D721Med (cell line): ENCODE data around the gene GAS2.

Source experiments
- DNase-seq: peaks from one replicate; pipeline ENCODE4 v3.0.0; 2011; ENCODE audit warnings: low spot score; ENCODE audit not compliant: insufficient read length
- FAIRE-seq: peaks from 2 replicates; lab custom pipeline; 2011; peaks lifted over from hg19 to GRCh38; lab: Jason Lieb, UNC
- CTCF ChIP-seq: IDR thresholded peaks from 2 replicates; pipeline ENCODE4 v1.5.1; 2012; ENCODE audit warnings: mild to moderate bottlenecking, control low read depth; ENCODE audit not compliant: insufficient read depth; ENCODE audit errors: missing control alignments

GAS2 gene

GRCh38 chr11:22785251-22785650 is 118.8 kb downstream of the GAS2 start:
- TF ChIP-seq CTCF: no peak
- DNase-seq (no peak), FAIRE-seq (no peak)

DNA sequence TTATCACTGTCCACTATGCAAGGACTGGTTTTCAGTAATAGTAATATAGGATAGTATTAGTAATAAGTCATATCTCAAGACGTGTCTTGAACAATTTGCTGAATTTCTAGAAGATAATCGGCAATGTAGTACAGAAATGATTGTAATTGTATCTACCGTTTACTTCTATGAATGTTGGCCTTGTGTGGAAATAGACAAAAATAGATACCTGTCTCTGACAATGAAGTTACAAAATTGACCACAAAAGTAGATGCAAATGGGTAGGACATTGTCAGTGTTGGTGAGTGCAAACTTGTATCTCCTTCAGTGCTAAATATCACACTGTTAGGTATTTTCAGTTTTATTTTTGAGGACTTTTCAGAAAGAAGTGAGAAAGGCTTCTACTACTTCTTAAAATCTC is 120.1 kb downstream of the GAS2 start:
- no peak for TF ChIP-seq CTCF
- DNase-seq: no peak
- FAIRE-seq: no peak

DNA sequence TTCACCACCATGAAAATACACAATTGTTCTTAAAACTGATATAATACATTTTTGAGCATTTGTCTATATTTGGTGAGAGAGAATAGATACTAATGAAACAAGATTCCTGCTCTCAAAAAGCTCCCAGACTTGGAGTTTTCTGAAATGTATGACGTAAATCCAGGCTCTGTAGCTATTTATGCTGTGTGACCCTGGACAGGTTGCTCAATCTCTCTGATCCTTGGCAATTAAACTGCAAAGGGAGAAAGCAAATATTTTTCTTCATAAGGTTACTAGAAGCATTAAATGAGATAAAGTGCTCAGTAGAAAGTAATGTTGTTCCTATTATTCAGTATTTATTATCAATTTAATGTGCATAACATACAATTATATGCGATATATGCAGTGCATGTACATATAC is 120.6 kb downstream of the GAS2 start:
- DNase-seq (no peak), FAIRE-seq (peak; percentile 11)
- TF ChIP-seq CTCF: no peak

DNA sequence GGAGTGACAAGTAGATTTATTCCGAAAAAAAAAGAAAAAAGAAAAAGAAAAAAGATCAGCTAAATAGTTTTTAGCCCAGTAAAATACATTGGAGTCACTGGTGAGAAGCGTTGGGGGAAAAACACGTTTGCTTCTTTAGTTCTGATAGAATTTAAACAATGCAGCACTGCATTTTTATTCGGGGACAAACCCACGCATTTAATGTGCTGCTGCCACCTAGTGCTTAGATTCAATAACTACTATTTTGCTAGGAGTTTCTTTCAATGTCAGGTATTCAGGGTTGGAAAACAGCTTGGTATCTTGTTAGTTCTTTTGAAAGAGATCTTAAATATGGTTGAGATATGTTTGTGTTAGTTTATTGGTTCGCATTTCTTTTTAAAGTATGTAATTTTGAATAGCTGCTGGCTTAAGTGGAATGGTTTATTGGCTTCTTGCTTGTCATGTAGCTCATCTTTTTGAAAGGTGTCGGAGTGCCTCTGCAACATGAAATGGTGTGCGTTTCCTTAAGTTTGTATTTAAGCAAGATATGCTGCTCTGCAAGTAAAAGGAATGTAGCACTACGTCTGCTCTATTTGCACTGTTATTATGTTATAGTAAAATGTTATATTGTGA is 121.2 kb downstream of the GAS2 start:
- no peak for DNase-seq
- peak; percentile 83 for TF ChIP-seq CTCF
- peak; percentile 81 for FAIRE-seq

DNA sequence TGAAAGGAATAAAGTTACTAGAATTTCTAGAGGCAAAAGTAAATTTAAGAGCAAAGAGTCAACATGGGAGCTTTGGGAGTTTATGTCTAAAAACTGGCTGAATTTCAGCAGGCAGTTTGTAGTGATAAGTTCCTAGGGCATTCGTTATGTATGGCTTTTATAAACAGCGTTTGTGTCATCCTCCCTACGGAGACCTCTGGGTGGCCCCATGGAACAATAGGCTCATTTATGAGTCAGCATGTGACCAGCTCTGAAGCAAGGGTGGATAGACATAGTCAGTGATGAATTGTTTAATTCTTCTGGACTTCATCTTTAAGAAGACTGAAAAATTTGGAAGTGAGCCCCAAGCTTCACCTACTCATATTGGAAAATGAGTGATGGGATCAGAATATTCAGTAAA is 126.1 kb downstream of the GAS2 start:
- no peak for TF ChIP-seq CTCF
- FAIRE-seq (no peak), DNase-seq (no peak)

GRCh38 chr11:22795914-22796313 is 129.5 kb downstream of the GAS2 start:
- DNase-seq (no peak), FAIRE-seq (no peak)
- no peak for TF ChIP-seq CTCF

DNA sequence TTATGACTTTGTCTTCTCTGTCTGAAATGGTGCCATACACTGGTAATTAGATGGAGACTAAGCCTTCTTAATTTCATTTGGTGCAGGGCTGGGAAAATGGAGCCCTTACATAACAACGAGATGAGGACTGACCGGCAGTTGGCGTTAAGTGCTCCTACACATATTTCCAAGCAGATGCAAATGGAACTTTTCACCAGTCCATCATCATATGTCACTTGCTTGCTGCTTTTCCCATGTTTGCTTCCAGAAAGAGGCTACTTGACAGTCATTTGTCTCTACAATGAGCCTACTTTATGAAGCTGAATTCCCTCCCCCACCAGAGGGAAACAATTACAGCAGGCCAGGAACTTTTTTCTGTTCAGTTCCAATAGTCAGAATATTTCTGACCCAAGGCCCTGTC is 130.6 kb downstream of the GAS2 start:
- DNase-seq (no peak), FAIRE-seq (no peak)
- no peak for TF ChIP-seq CTCF
